Measurements from ENCODE around the gene IFNGR1.

Gene IFNGR1

DNA sequence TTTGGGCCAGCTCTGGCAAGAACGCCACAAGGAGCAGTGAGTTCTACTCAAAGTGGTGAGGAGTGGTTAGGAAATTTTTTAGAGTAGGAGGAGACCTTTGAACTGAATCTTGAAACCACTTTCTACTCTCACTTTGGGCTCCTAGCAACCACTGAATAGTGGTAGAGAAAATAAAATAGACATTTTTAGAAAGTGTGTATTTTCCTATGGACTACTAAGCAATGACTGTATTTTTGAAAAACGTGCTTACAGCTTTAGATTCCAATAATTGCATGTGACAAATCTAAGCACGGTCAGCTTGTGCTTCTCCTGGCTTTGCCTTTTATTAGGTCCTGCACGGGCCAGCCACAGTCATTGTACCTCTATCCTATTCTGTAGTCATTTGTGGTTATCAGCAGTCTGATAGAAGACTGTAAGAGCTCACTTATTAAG is 8.7 kb upstream of the IFNGR1 start:
- TF ChIP-seq TAF1 (IDR thresholded peaks at IDR 0.05; ENCODE audit: borderline replicate concordance, insufficient read depth, low read length), result no peak
- TF ChIP-seq POLR2AphosphoS5 (IDR thresholded peaks at IDR 0.05; ENCODE audit: low read depth, low read length), result no peak
- TF ChIP-seq FOXP2 (optimal IDR thresholded peaks at IDR 0.05; ENCODE audit: borderline replicate concordance, extremely low read depth, extremely low read length, insufficient read depth), result no peak
- TF ChIP-seq, protein P1, sequence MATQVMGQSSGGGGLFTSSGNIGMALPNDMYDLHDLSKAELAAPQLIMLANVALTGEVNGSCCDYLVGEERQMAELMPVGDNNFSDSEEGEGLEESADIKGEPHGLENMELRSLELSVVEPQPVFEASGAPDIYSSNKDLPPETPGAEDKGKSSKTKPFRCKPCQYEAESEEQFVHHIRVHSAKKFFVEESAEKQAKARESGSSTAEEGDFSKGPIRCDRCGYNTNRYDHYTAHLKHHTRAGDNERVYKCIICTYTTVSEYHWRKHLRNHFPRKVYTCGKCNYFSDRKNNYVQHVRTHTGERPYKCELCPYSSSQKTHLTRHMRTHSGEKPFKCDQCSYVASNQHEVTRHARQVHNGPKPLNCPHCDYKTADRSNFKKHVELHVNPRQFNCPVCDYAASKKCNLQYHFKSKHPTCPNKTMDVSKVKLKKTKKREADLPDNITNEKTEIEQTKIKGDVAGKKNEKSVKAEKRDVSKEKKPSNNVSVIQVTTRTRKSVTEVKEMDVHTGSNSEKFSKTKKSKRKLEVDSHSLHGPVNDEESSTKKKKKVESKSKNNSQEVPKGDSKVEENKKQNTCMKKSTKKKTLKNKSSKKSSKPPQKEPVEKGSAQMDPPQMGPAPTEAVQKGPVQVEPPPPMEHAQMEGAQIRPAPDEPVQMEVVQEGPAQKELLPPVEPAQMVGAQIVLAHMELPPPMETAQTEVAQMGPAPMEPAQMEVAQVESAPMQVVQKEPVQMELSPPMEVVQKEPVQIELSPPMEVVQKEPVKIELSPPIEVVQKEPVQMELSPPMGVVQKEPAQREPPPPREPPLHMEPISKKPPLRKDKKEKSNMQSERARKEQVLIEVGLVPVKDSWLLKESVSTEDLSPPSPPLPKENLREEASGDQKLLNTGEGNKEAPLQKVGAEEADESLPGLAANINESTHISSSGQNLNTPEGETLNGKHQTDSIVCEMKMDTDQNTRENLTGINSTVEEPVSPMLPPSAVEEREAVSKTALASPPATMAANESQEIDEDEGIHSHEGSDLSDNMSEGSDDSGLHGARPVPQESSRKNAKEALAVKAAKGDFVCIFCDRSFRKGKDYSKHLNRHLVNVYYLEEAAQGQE (IDR thresholded peaks at IDR 0.05; ENCODE audit: insufficient read depth in 1 of 2, low read depth in 2 of 2, low read length in 2 of 2), result no peak
- TF ChIP-seq SIN3A (IDR thresholded peaks at IDR 0.05; ENCODE audit: borderline replicate concordance, insufficient read depth, low read length), result no peak

GRCh38 chr6:137226697-137227096 is 7.5 kb upstream of the IFNGR1 start:
- TF ChIP-seq, protein P1 (IDR thresholded peaks at IDR 0.05; ENCODE audit: insufficient read depth in 1 of 2, low read depth in 2 of 2, low read length in 2 of 2), result no peak
- TF ChIP-seq POLR2AphosphoS5 (IDR thresholded peaks at IDR 0.05; ENCODE audit: low read depth, low read length) (no peak), SIN3A (IDR thresholded peaks at IDR 0.05; ENCODE audit: borderline replicate concordance, insufficient read depth, low read length) (no peak), TAF1 (IDR thresholded peaks at IDR 0.05; ENCODE audit: borderline replicate concordance, insufficient read depth, low read length) (no peak), FOXP2 (optimal IDR thresholded peaks at IDR 0.05; ENCODE audit: borderline replicate concordance, extremely low read depth, extremely low read length, insufficient read depth) (no peak)

DNA sequence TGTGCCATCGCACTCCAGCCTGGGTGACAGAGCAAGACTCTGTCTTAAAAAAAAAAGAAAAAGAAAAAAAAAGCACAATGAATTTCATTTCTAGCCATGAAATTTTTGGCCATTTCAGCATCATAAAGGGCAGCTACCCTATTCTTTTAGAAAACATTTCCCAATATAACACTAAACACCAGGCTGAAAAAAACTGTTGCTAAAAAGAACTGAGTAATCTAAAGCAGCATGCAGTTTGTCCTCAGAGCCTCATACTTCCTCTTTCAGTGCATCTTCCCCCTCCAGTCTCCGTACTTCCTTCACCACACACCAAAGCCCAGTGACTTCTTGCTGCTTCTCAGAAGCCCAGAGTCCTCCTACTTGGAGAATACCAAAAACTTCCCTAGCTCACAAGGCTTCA is 5.6 kb upstream of the IFNGR1 start:
- TF ChIP-seq SIN3A (IDR thresholded peaks at IDR 0.05; ENCODE audit: borderline replicate concordance, insufficient read depth, low read length), result no peak
- no peak for TF ChIP-seq TAF1 (IDR thresholded peaks at IDR 0.05; ENCODE audit: borderline replicate concordance, insufficient read depth, low read length)
- TF ChIP-seq POLR2AphosphoS5 (IDR thresholded peaks at IDR 0.05; ENCODE audit: low read depth, low read length), result no peak
- no peak for TF ChIP-seq FOXP2 (optimal IDR thresholded peaks at IDR 0.05; ENCODE audit: borderline replicate concordance, extremely low read depth, extremely low read length, insufficient read depth)
- TF ChIP-seq, protein P1 (IDR thresholded peaks at IDR 0.05; ENCODE audit: insufficient read depth in 1 of 2, low read depth in 2 of 2, low read length in 2 of 2), result no peak

DNA sequence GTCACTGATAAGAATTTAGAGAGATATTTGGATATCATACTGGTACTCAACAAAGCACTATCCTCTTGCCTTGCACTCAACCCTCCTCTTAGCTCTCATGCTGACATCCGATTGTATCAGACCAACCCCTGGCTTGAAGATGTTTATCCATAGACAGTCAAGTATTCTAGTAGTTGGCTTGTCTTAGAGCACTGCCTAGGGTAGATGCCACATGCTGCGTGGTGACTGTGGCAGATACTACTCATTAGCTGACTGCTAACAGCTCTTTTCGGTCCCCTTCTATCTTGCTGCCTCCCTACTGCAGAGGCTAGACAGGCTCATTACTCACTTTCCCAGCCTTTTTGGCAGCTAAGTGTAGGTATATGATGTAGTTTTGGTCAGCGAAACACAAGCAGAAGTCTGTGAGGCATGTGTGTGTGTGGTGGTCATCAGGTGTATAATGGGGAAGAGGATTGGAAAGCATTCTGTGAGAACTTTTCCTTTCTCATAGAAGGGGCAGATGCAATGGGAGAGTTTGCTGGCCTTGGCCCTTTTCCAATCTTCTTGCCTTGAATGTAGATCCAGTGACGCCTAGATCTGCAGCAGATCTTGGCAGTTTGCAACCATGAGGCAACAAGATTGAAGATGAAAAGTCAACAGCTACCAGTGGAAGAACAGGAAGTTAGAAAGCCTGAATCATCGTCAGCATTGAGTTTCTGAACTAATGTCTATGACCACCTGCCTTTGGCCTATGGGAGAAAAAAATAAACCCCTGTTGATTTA is 4.4 kb upstream of the IFNGR1 start:
- TF ChIP-seq FOXP2 (optimal IDR thresholded peaks at IDR 0.05; ENCODE audit: borderline replicate concordance, extremely low read depth, extremely low read length, insufficient read depth), result peak; percentile 28
- TF ChIP-seq, protein P1 (IDR thresholded peaks at IDR 0.05; ENCODE audit: insufficient read depth in 1 of 2, low read depth in 2 of 2, low read length in 2 of 2), result peak in 1 of 2 experiments; percentile 29; a peak in 1 of 4 replicates
- TF ChIP-seq TAF1 (IDR thresholded peaks at IDR 0.05; ENCODE audit: borderline replicate concordance, insufficient read depth, low read length), result no peak

Data from PFSK-1 (cell line).